Aorta (tissue), 5 donors: ENCODE data around the gene FKBP15. TPM values are rescaled to one million over a fixed set of nuclear protein-coding genes. Genes with fewer than 3 reads are reported as not detected.
"Not testable (repeated sequence)": the region's sequence is repeated elsewhere in the genome, so short reads cannot be mapped to it uniquely, and the experiment has no call there.

Experiments used
- ATAC-seq: fragments of 200-7000 bp; cut with Tn5 transposase; one replicate; pipeline ENCODE4 v1.9.1; 2022; ENCODE audit warnings: moderate library complexity; ENCODE audit not compliant: low FRiP score
- DNase-seq, 2 donors: peaks; one replicate each; pipeline ENCODE4 v3.0.0-alpha.2; 2020
- H3K27ac ChIP-seq, 2 donors: one replicate each; pipeline ENCODE4 v1.5.1; 2013; ENCODE audit warnings: low read length in 2 of 2, mild to moderate bottlenecking in 2 of 2, moderate library complexity in 2 of 2, control low read depth in 1 of 2, inconsistent platforms in 1 of 2, low read depth in 1 of 2
- H3K27me3 ChIP-seq, 2 donors: one replicate each; pipeline ENCODE4 v1.6.1; 2013; ENCODE audit warnings: control low read depth in 1 of 2, low read length in 1 of 2, mild to moderate bottlenecking in 1 of 2, moderate library complexity in 1 of 2; ENCODE audit not compliant: insufficient read depth in 2 of 2, control insufficient read depth in 1 of 2
- H3K36me3 ChIP-seq, 2 donors: one replicate each; pipeline ENCODE4 v1.6.1; 2013; ENCODE audit warnings: control low read depth in 1 of 2, low read length in 1 of 2, mild to moderate bottlenecking in 1 of 2; ENCODE audit not compliant: insufficient read depth in 2 of 2, control insufficient read depth in 1 of 2
- H3K4me1 ChIP-seq, 2 donors: one replicate each; pipeline ENCODE4 v1.6.1; 2013; ENCODE audit warnings: low read length in 2 of 2, control low read depth in 1 of 2, mild to moderate bottlenecking in 1 of 2, moderate library complexity in 1 of 2; ENCODE audit not compliant: insufficient read depth in 2 of 2, control insufficient read depth in 1 of 2
- H3K4me3 ChIP-seq, 2 donors: one replicate each; pipeline ENCODE4 v1.5.1; 2013; ENCODE audit warnings: low read length in 2 of 2, control low read depth in 1 of 2, mild to moderate bottlenecking in 1 of 2
- H3K9me3 ChIP-seq: one replicate; pipeline ENCODE4 v1.6.1; 2013; ENCODE audit warnings: mild to moderate bottlenecking, low read length; ENCODE audit not compliant: control insufficient read depth
- WGBS, 2 donors: extraction: QIAGEN DNeasy Blood & Tissue Kit; methylation state at CpG; one replicate each; pipeline ENCODE4 v1.1.7; 2013; 5-methylcytosine and 5-hydroxymethylcytosine counted together
- intact Hi-C, 2 donors: fragments of 100-400 bp; cut with DNase I; formaldehyde crosslinking; loops; one replicate each; pipeline versions ENCODE4 v1.14.2 to v1.15.0; 2022
- polyA plus RNA-seq, 2 donors: library from polyadenylated mRNA; stranded (reverse); fragments of 200-250 nt; gene quantifications; one replicate each; pipeline ENCODE4 v1.2.3, GENCODE V29; 2013
- total RNA-seq, 2 donors: library from RNA; stranded (reverse); fragmentation: NEBNext Ultra II Directional; extraction: Animal tissue kit (Norgen Biotek cat#: 25700); gene quantifications; one replicate each; pipeline ENCODE4 v1.2.1, GENCODE V29; 2021
- donor health status: healthy with polysubstance abuse.
- donor health status: Bipolar disorder and iron deficiency.
- donor health status: DM: no; HTN: no; CAD: no.
- donor health status: DM: no; HTN: no; CAD: no.
- donor health status: DM: yes; HTN: yes; CAD: no.

FKBP15 gene
- total and polyA plus RNA-seq, 4 donors, result 8.4 to 48.3 (median 20.2) TPM

- not testable (repeated sequence) for H3K36me3 ChIP-seq, H3K4me3 ChIP-seq, H3K27ac ChIP-seq, ATAC-seq, DNase-seq, H3K4me1 ChIP-seq, H3K27me3 ChIP-seq, H3K9me3 ChIP-seq
- intact Hi-C loops, result loop anchor here in 1 of 2 donors (10.0 kb wide), 1 partner anchor 46 kb away; no protein-coding TSS in a partner anchor
- WGBS, 2 donors, result 86 to 90% methylated on average over 9 of the region's 9 CpGs
Observed at GRCh38 chr9:113140896-113141295, 80.2 kb downstream of the FKBP15 start.

- Histone ChIP-seq H3K4me3 (no peak overlapping the region), H3K27me3 (no peaks in the 10 kb centered on the region), H3K27ac (no peak overlapping the region), H3K4me1 (no peaks in the 10 kb centered on the region), H3K9me3 (peaks cover 4% of the 10 kb centered on the region), H3K36me3 (no peaks in the 10 kb centered on the region)
- intact Hi-C loops, result loop anchor here in 1 of 2 donors (10.0 kb wide), 1 partner anchor 45 kb away; no protein-coding TSS in a partner anchor
- WGBS, 2 donors, result 58 to 74% methylated on average over 5 of the region's 5 CpGs
- ATAC-seq (no peak), DNase-seq (no peak)
Observed at GRCh38 chr9:113139953-113140352, 81.1 kb downstream of the FKBP15 start.

GRCh38 chr9:113139225-113139829, 81.8 kb downstream of the FKBP15 start:
- H3K27ac ChIP-seq, result no peak overlapping the region
- H3K4me3 ChIP-seq, result no peak overlapping the region
- no peaks in the 10 kb centered on the region for H3K36me3 ChIP-seq
- H3K9me3 ChIP-seq, result peaks cover 4% of the 10 kb centered on the region
- 69 to 71% methylated on average over 4 of the region's 4 CpGs for WGBS, 2 donors
- no peak for DNase-seq
- no peaks in the 10 kb centered on the region for H3K27me3 ChIP-seq
- ATAC-seq, result no peak
- intact Hi-C loops, result no loop called here
- H3K4me1 ChIP-seq, result no peaks in the 10 kb centered on the region

- DNase-seq (no peak), ATAC-seq (no peak)
- Histone ChIP-seq H3K9me3 (peaks cover 4% of the 10 kb centered on the region), H3K27me3 (no peaks in the 10 kb centered on the region), H3K36me3 (no peaks in the 10 kb centered on the region), H3K27ac (no peak overlapping the region), H3K4me1 (no peaks in the 10 kb centered on the region), H3K4me3 (no peak overlapping the region)
- WGBS, 2 donors, result 57 to 65% methylated on average over 3 of the region's 3 CpGs
- intact Hi-C loops, result no loop called here
Observed at GRCh38 chr9:113138760-113139159, 82.3 kb downstream of the FKBP15 start.

- Histone ChIP-seq H3K27me3 (no peaks in the 10 kb centered on the region), H3K9me3 (peaks cover 2% of the 10 kb centered on the region), H3K36me3 (no peaks in the 10 kb centered on the region), H3K27ac (no peak overlapping the region), H3K4me1 (no peaks in the 10 kb centered on the region), H3K4me3 (no peak overlapping the region)
- intact Hi-C loops, result no loop called here
- DNase-seq (no peak), ATAC-seq (no peak)
- 60 to 65% methylated on average over 9 of the region's 9 CpGs for WGBS, 2 donors
Observed at GRCh38 chr9:113137196-113138168, 83.6 kb downstream of the FKBP15 start.

- Histone ChIP-seq H3K4me3 (no peak overlapping the region), H3K36me3 (no peaks in the 10 kb centered on the region), H3K27me3 (no peaks in the 10 kb centered on the region), H3K9me3 (peaks cover 2% of the 10 kb centered on the region), H3K27ac (no peak overlapping the region), H3K4me1 (no peaks in the 10 kb centered on the region)
- ATAC-seq, result no peak
- no peak for DNase-seq
- 7 to 8% methylated on average over 3 of the region's 3 CpGs for WGBS, 2 donors
- intact Hi-C loops, result no loop called here
Observed at GRCh38 chr9:113131689-113132151, 89.4 kb downstream of the FKBP15 start.

- intact Hi-C loops, result no loop called here
- DNase-seq, result no peak
Observed at GRCh38 chr9:113129884-113130283, 91.2 kb downstream of the FKBP15 start.

GRCh38 chr9:113129466-113129865, 91.6 kb downstream of the FKBP15 start:
- ATAC-seq (no peak), DNase-seq (no peak)
- no peaks in the 10 kb centered on the region for H3K36me3 ChIP-seq
- no peaks in the 10 kb centered on the region for H3K4me1 ChIP-seq
- H3K4me3 ChIP-seq, result no peak overlapping the region
- no peak overlapping the region for H3K27ac ChIP-seq
- intact Hi-C loops, result no loop called here
- no peaks in the 10 kb centered on the region for H3K27me3 ChIP-seq
- H3K9me3 ChIP-seq, result peaks cover 2% of the 10 kb centered on the region

More at GRCh38 chr9:113129884-113130283, 91.2 kb downstream of the FKBP15 start:
- WGBS, 2 donors, result 41 to 57% methylated on average over 4 of the region's 4 CpGs
- Histone ChIP-seq H3K4me1 (no peaks in the 10 kb centered on the region), H3K27me3 (no peaks in the 10 kb centered on the region), H3K27ac (no peak overlapping the region), H3K36me3 (no peaks in the 10 kb centered on the region), H3K4me3 (no peak overlapping the region), H3K9me3 (peaks cover 2% of the 10 kb centered on the region)
- ATAC-seq, result no peak
